Panc1 (cell line): ENCODE data around the gene OR2V1. TPM values are rescaled to one million over a fixed set of nuclear protein-coding genes. Genes with fewer than 3 reads are reported as not detected.
"Not testable (repeated sequence)": the region's sequence is repeated elsewhere in the genome, so short reads cannot be mapped to it uniquely, and the experiment has no call there.

Experiments
- ATAC-seq: fragments of 200-7000 bp; cut with Tn5 transposase; 2 replicates; pipeline ENCODE4 v1.9.1; 2020; ENCODE audit warnings: mild to moderate bottlenecking, moderate library complexity
- BruUV-seq: library from RNA; stranded (reverse); fragments of 400-500 nt; replicated peaks from 2 replicates; lab custom pipeline; 2021; lab: Mats Ljungman, UMichigan
- CTCF ChIA-PET: fragments of 300-600 bp; sonication (Branson Sonifier 250); formaldehyde crosslinking; loops from one replicate; lab custom pipeline; 2022; ENCODE audit warnings: antibody characterized with exemption; lab: Charles Lee
- POLR2A ChIA-PET: fragments of 300-600 bp; sonication (Branson Sonifier 250); formaldehyde crosslinking; loops from one replicate; lab custom pipeline; 2022; ENCODE audit warnings: antibody characterized with exemption; lab: Charles Lee
- DNase-seq: peaks from one replicate; pipeline ENCODE4 v3.0.0-alpha.2; 2010; ENCODE audit warnings: low read depth, low spot score
- H3K27ac ChIP-seq: 2 replicates; pipeline ENCODE4 v1.5.1; 2011; ENCODE audit warnings: mild to moderate bottlenecking, low read length, inconsistent platforms
- H3K27me3 ChIP-seq: fragments of 200-500 bp; sonication (Bioruptor generic); 2 replicates; pipeline ENCODE4 v1.6.0; 2014; ENCODE audit warnings: low read length, inconsistent platforms; ENCODE audit not compliant: control insufficient read depth, insufficient read depth
- H3K36me3 ChIP-seq: fragments of 200-500 bp; sonication (Bioruptor generic); 2 replicates; pipeline ENCODE4 v1.5.1; 2014; ENCODE audit warnings: inconsistent platforms, mild to moderate bottlenecking, low read length, moderate library complexity; ENCODE audit not compliant: control insufficient read depth, insufficient read depth
- H3K4me1 ChIP-seq: 2 replicates; pipeline ENCODE4 v1.5.1; 2011; ENCODE audit warnings: inconsistent platforms, mild to moderate bottlenecking, low read length, moderate library complexity; ENCODE audit not compliant: control insufficient read depth, insufficient read depth
- H3K4me3 ChIP-seq, 2 experiments: 2 replicates each; pipeline ENCODE4 v1.5.1; 2011 to 2012; ENCODE audit warnings: low read depth in 2 of 2, low read length in 2 of 2, mild to moderate bottlenecking in 2 of 2, inconsistent platforms in 1 of 2, moderate library complexity in 1 of 2
- H3K9me3 ChIP-seq: fragments of 200-500 bp; sonication (Bioruptor generic); 2 replicates; pipeline ENCODE4 v1.5.1; 2014; ENCODE audit warnings: low read depth, mild to moderate bottlenecking, inconsistent platforms, low read length, moderate library complexity; ENCODE audit not compliant: control insufficient read depth, insufficient read depth
- POLR2AphosphoS5 ChIP-seq: IDR thresholded peaks from 2 replicates; pipeline ENCODE4 v1.6.1; 2012; ENCODE audit warnings: mild to moderate bottlenecking, low read depth, low read length, moderate library complexity
- SIN3A ChIP-seq: IDR thresholded peaks from 2 replicates; pipeline ENCODE4 v1.6.1; 2012; ENCODE audit warnings: low read depth, mild to moderate bottlenecking, low read length, moderate library complexity, borderline replicate concordance; ENCODE audit not compliant: insufficient read depth
- TCF7L2 ChIP-seq: IDR thresholded peaks from 2 replicates; pipeline ENCODE4 v1.6.1; 2011; ENCODE audit warnings: mild to moderate bottlenecking, low read depth, low read length, inconsistent platforms
- in situ Hi-C: cut with HindIII; loops from 2 replicates; pipeline ENCODE4 v1.10.0; 2016; ENCODE audit warnings: low sequenced_read_pairs, low pct_unique_long_range_greater_than_20kb
- intact Hi-C: fragments of 100-400 bp; cut with micrococcal nuclease; formaldehyde crosslinking; loops from one replicate; pipeline ENCODE4 v1.10.0; 2022; ENCODE audit not compliant: unreplicated experiment
- total RNA-seq: library from RNA; stranded (reverse); gene quantifications from one replicate; pipeline ENCODE4 v1.2.1, GENCODE V29; 2021; ENCODE audit not compliant: unreplicated experiment
- TF ChIP-seq, protein P1 (sequence below), 2 experiments: IDR thresholded peaks; 2 replicates each; pipeline ENCODE4 v1.6.1; 2011 to 2012; ENCODE audit warnings: low read depth in 2 of 2, control low read depth in 1 of 2, low read length in 1 of 2, mild to moderate bottlenecking in 1 of 2, moderate library complexity in 1 of 2; ENCODE audit not compliant: insufficient read depth in 1 of 2
- TF ChIP-seq, protein P2 (sequence below): fragments of 450-650 bp; IDR thresholded peaks from 2 replicates; pipeline ENCODE4 v1.5.1; 2017; ENCODE audit warnings: mild to moderate bottlenecking

The OR2V1 gene
- total RNA-seq, 1 experiment from 2014 or later, result not detected

DNA sequence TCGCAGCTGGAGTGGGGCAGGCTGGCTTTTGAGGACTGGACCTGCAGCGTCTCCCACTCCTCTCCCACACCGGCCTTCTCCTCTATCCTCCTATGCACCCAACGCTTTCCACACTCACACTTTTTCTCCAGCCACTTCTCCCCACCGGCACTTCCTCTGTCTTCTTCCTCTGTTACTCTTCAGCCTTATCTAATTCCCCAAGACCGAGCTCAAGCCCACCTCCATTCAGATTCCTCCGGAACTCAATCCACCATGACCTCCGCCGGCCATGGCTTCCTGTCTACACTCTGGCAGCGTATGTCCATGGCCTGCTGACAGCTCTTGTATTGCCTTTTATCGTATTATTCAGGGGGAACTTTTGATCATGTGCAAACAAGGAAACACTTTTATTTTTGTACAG, 545 bp upstream of the OR2V1 start:
- Histone ChIP-seq H3K27me3 (no peaks in the 10 kb centered on the region), H3K27ac (no peak overlapping the region), H3K4me3 (no peak overlapping the region), H3K9me3 (no peaks in the 10 kb centered on the region; the same call in 1 of the 2 replicates), H3K4me1 (peaks cover 9% of the 10 kb centered on the region), H3K36me3 (no peaks in the 10 kb centered on the region)
- BruUV-seq, result no TSS peak
- ATAC-seq (no peak), DNase-seq (no peak)
- in situ Hi-C loops, result no loop called here
- ChIA-PET CTCF (no interaction called here), POLR2A (no interaction called here)
- TF ChIP-seq, protein P1, sequence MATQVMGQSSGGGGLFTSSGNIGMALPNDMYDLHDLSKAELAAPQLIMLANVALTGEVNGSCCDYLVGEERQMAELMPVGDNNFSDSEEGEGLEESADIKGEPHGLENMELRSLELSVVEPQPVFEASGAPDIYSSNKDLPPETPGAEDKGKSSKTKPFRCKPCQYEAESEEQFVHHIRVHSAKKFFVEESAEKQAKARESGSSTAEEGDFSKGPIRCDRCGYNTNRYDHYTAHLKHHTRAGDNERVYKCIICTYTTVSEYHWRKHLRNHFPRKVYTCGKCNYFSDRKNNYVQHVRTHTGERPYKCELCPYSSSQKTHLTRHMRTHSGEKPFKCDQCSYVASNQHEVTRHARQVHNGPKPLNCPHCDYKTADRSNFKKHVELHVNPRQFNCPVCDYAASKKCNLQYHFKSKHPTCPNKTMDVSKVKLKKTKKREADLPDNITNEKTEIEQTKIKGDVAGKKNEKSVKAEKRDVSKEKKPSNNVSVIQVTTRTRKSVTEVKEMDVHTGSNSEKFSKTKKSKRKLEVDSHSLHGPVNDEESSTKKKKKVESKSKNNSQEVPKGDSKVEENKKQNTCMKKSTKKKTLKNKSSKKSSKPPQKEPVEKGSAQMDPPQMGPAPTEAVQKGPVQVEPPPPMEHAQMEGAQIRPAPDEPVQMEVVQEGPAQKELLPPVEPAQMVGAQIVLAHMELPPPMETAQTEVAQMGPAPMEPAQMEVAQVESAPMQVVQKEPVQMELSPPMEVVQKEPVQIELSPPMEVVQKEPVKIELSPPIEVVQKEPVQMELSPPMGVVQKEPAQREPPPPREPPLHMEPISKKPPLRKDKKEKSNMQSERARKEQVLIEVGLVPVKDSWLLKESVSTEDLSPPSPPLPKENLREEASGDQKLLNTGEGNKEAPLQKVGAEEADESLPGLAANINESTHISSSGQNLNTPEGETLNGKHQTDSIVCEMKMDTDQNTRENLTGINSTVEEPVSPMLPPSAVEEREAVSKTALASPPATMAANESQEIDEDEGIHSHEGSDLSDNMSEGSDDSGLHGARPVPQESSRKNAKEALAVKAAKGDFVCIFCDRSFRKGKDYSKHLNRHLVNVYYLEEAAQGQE (IDR thresholded peaks at IDR 0.05; ENCODE audit: insufficient read depth in 1 of 2, low read depth in 2 of 2, low read length in 1 of 2), result no peak
- TF ChIP-seq TCF7L2 (no peak), POLR2AphosphoS5 (no peak), SIN3A (no peak)
- TF ChIP-seq, protein P2, sequence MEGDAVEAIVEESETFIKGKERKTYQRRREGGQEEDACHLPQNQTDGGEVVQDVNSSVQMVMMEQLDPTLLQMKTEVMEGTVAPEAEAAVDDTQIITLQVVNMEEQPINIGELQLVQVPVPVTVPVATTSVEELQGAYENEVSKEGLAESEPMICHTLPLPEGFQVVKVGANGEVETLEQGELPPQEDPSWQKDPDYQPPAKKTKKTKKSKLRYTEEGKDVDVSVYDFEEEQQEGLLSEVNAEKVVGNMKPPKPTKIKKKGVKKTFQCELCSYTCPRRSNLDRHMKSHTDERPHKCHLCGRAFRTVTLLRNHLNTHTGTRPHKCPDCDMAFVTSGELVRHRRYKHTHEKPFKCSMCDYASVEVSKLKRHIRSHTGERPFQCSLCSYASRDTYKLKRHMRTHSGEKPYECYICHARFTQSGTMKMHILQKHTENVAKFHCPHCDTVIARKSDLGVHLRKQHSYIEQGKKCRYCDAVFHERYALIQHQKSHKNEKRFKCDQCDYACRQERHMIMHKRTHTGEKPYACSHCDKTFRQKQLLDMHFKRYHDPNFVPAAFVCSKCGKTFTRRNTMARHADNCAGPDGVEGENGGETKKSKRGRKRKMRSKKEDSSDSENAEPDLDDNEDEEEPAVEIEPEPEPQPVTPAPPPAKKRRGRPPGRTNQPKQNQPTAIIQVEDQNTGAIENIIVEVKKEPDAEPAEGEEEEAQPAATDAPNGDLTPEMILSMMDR, result no peak
- intact Hi-C loops, result no loop called here

DNA sequence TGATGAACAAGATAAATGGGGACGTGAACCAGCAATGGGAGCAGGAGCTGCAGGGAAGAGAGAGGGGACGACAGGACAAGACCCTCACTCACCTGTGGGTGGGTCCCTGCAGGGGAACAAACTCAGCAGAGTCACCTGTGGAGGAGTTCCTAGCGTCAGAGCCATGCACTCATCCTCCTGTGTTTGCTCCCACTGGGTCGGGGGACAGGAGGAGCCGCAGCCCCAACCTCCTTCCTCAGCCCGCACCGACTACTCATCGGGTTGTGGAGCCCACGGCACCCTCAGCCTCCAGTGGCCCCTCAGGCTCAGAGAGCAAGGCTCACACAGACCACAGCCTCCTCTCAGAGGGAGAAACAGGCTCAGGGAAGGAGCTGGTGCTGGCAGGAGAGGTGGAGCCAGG, 888 bp downstream of the OR2V1 start:
- H3K27ac ChIP-seq, POLR2A ChIA-PET, ATAC-seq, H3K4me1 ChIP-seq, H3K4me3 ChIP-seq, BruUV-seq, intact Hi-C loops, in situ Hi-C loops, H3K36me3 ChIP-seq, H3K9me3 ChIP-seq, CTCF ChIA-PET, H3K27me3 ChIP-seq, DNase-seq: not testable (repeated sequence)

DNA sequence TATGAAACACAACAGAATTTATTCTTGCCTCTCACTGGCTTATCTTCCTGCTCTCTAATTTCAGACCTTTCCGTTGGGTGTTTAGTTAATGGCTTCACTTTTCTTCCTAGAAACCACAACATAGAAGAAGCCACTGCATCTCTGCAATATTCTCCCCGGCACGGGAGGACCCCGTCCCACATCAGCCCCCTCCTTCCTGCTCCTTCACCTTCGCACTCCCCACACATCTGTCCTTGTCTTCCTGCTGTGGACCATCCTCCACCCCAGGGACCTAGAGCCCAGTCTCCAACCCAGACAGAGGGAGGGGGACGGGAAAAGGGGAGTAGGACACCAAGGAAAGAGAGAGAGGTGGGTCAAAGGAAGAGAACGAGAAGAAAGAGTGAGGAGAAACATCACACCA, 1.4 kb downstream of the OR2V1 start:
- intact Hi-C loops, result no loop called here
- in situ Hi-C loops, result no loop called here
- no peak for ATAC-seq

More for the DNA sequence above, 1.4 kb downstream of the OR2V1 start:
- POLR2A ChIA-PET, result no interaction called here
- H3K9me3 ChIP-seq, result no peaks in the 10 kb centered on the region
- H3K27ac ChIP-seq, result no peak overlapping the region
- CTCF ChIA-PET, result no interaction called here
- TF ChIP-seq POLR2AphosphoS5, result no peak
- no TSS peak for BruUV-seq
- no peak for DNase-seq
- H3K4me3 ChIP-seq, result no peak overlapping the region
- no peaks in the 10 kb centered on the region for H3K36me3 ChIP-seq
- H3K4me1 ChIP-seq, result peaks cover 9% of the 10 kb centered on the region
- no peaks in the 10 kb centered on the region for H3K27me3 ChIP-seq
